NCI-H128 (cell line): ENCODE data around the gene SYT14.

Experiments used
- DNase-seq: peaks from one replicate; lab custom pipeline; 2025; ENCODE audit not compliant: unreplicated experiment; lab: John Stamatoyannopoulos, UW

The SYT14 gene

GRCh38 chr1:210198840-210199239, 260.8 kb downstream of the SYT14 start:
- DNase-seq = no peak

GRCh38 chr1:210200124-210200736, 262.2 kb downstream of the SYT14 start:
- DNase-seq = no peak

- no peak for DNase-seq
These were observed 263.7 kb downstream of the SYT14 start for GRCh38 chr1:210201681-210202080.

- DNase-seq = no peak
These were observed 269.8 kb downstream of the SYT14 start for GRCh38 chr1:210207597-210208450.

GRCh38 chr1:210213335-210213734, 275.3 kb downstream of the SYT14 start:
- no peak for DNase-seq

GRCh38 chr1:210214573-210215409, 276.8 kb downstream of the SYT14 start:
- no peak for DNase-seq

- DNase-seq = no peak
These were observed 279.5 kb downstream of the SYT14 start for GRCh38 chr1:210217482-210217881.

- no peak for DNase-seq
These were observed 280.0 kb downstream of the SYT14 start for GRCh38 chr1:210218047-210218446.
